HEK293 (cell line): Measurements from ENCODE around the gene TMEM184A.

Experiments used
- CTCF ChIA-PET: fragments of 350-600 bp; formaldehyde crosslinking; extraction: SDS; loops from one replicate; lab custom pipeline; 2021; ENCODE audit warnings: antibody characterized with exemption; lab: Yijun Ruan, JAX
- POLR2A ChIA-PET: fragments of 300-600 bp; formaldehyde crosslinking; extraction: SDS; loops from one replicate; lab custom pipeline; 2020; ENCODE audit warnings: antibody characterized with exemption, inconsistent platforms; lab: Yijun Ruan, JAX
- H3K27ac ChIP-seq: fragments of 200-500 bp; sonication (Bioruptor generic); 2 replicates; pipeline ENCODE4 v1.5.1; 2014; ENCODE audit warnings: low read depth, low read length, control low read depth, inconsistent platforms; ENCODE audit errors: extremely low read depth
- H3K36me3 ChIP-seq, 2 experiments: fragments of 200-500 bp in 1 of 2; sonication (Bioruptor generic) in 1 of 2; 1 replicate in 1 of 2; 2 replicates in 1 of 2; pipeline ENCODE4 v1.5.1; 2014 to 2017; ENCODE audit warnings: inconsistent platforms in 2 of 2, low read length in 2 of 2; ENCODE audit not compliant: control insufficient read depth in 2 of 2, insufficient read depth in 1 of 2
- H3K4me1 ChIP-seq: fragments of 200-500 bp; sonication (Bioruptor generic); 2 replicates; pipeline ENCODE4 v1.5.1; 2014; ENCODE audit warnings: mild to moderate bottlenecking, low read length, inconsistent platforms; ENCODE audit not compliant: control insufficient read depth, insufficient read depth
- H3K4me3 ChIP-seq: 2 replicates; pipeline ENCODE4 v1.5.1; 2011; ENCODE audit warnings: low read depth, mild to moderate bottlenecking, control low read depth, low read length, moderate library complexity
- H3K9me3 ChIP-seq: fragments of 200-500 bp; sonication (Bioruptor generic); 2 replicates; pipeline ENCODE4 v1.5.1; 2014; ENCODE audit warnings: low read depth, low read length, inconsistent platforms; ENCODE audit not compliant: control insufficient read depth, insufficient read depth
- GLIS1 ChIP-seq: fragments of 450-650 bp; formaldehyde crosslinking; IDR thresholded peaks from 2 replicates; pipeline ENCODE4 v1.5.1; 2016; ENCODE audit warnings: missing biosample characterization, missing genetic modification characterization
- SP2 ChIP-seq: fragments of 450-650 bp; formaldehyde crosslinking; IDR thresholded peaks from 2 replicates; pipeline ENCODE4 v1.5.1; 2016; ENCODE audit warnings: missing biosample characterization, missing genetic modification characterization
- ZBTB8A ChIP-seq: fragments of 450-650 bp; formaldehyde crosslinking; IDR thresholded peaks from 2 replicates; pipeline ENCODE4 v1.5.1; 2016; ENCODE audit warnings: missing biosample characterization, missing genetic modification characterization
- ZNF121 ChIP-seq: fragments of 450-650 bp; formaldehyde crosslinking; IDR thresholded peaks from 2 replicates; pipeline ENCODE4 v1.5.1; 2016; ENCODE audit warnings: missing biosample characterization, missing genetic modification characterization
- ZNF155 ChIP-seq: fragments of 450-650 bp; formaldehyde crosslinking; IDR thresholded peaks from 2 replicates; pipeline ENCODE4 v1.5.1; 2016; ENCODE audit warnings: missing biosample characterization, missing genetic modification characterization
- ZNF394 ChIP-seq: fragments of 450-650 bp; formaldehyde crosslinking; IDR thresholded peaks from 2 replicates; pipeline ENCODE4 v1.5.1; 2016; ENCODE audit warnings: missing biosample characterization, missing genetic modification characterization, mild to moderate bottlenecking, moderate library complexity, borderline replicate concordance
- ZNF449 ChIP-seq: fragments of 450-650 bp; formaldehyde crosslinking; IDR thresholded peaks from 2 replicates; pipeline ENCODE4 v1.5.1; 2017; ENCODE audit warnings: missing biosample characterization, mild to moderate bottlenecking, missing genetic modification characterization, moderate library complexity
- ZNF571 ChIP-seq: fragments of 450-650 bp; formaldehyde crosslinking; IDR thresholded peaks from 2 replicates; pipeline ENCODE4 v1.5.0; 2017; ENCODE audit warnings: missing biosample characterization, missing genetic modification characterization
- TF ChIP-seq, protein P1 (sequence below): fragments of 450-650 bp; formaldehyde crosslinking; IDR thresholded peaks from 2 replicates; pipeline ENCODE4 v1.5.1; 2016; ENCODE audit warnings: missing biosample characterization, missing genetic modification characterization
- TF ChIP-seq, protein P2 (sequence below): fragments of 450-650 bp; formaldehyde crosslinking; conservative IDR thresholded peaks from 2 replicates; pipeline ENCODE4 v1.5.1; 2016; ENCODE audit warnings: low read depth, missing biosample characterization, missing genetic modification characterization
- TF ChIP-seq, protein P3 (sequence below): fragments of 450-650 bp; formaldehyde crosslinking; IDR thresholded peaks from 2 replicates; pipeline ENCODE4 v1.5.1; 2016; ENCODE audit warnings: missing biosample characterization, missing genetic modification characterization

TMEM184A gene

GRCh38 chr7:1514995-1515401, 41.0 kb downstream of the TMEM184A start:
- Histone ChIP-seq H3K27ac (no peak overlapping the region), H3K4me3 (no peak overlapping the region), H3K36me3 (no peaks in the 10 kb centered on the region), H3K9me3 (no peaks in the 10 kb centered on the region), H3K4me1 (no peaks in the 10 kb centered on the region)
- TF ChIP-seq, protein P1, sequence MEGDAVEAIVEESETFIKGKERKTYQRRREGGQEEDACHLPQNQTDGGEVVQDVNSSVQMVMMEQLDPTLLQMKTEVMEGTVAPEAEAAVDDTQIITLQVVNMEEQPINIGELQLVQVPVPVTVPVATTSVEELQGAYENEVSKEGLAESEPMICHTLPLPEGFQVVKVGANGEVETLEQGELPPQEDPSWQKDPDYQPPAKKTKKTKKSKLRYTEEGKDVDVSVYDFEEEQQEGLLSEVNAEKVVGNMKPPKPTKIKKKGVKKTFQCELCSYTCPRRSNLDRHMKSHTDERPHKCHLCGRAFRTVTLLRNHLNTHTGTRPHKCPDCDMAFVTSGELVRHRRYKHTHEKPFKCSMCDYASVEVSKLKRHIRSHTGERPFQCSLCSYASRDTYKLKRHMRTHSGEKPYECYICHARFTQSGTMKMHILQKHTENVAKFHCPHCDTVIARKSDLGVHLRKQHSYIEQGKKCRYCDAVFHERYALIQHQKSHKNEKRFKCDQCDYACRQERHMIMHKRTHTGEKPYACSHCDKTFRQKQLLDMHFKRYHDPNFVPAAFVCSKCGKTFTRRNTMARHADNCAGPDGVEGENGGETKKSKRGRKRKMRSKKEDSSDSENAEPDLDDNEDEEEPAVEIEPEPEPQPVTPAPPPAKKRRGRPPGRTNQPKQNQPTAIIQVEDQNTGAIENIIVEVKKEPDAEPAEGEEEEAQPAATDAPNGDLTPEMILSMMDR (tag by site-specific recombination) = no peak
- TF ChIP-seq ZNF571 (no peak), ZNF121 (tag by site-specific recombination) (peak; percentile 75), ZNF449 (no peak), ZNF394 (tag by site-specific recombination) (peak; percentile 18; the same call in 1 of the 2 replicates)
- TF ChIP-seq, protein P2, sequence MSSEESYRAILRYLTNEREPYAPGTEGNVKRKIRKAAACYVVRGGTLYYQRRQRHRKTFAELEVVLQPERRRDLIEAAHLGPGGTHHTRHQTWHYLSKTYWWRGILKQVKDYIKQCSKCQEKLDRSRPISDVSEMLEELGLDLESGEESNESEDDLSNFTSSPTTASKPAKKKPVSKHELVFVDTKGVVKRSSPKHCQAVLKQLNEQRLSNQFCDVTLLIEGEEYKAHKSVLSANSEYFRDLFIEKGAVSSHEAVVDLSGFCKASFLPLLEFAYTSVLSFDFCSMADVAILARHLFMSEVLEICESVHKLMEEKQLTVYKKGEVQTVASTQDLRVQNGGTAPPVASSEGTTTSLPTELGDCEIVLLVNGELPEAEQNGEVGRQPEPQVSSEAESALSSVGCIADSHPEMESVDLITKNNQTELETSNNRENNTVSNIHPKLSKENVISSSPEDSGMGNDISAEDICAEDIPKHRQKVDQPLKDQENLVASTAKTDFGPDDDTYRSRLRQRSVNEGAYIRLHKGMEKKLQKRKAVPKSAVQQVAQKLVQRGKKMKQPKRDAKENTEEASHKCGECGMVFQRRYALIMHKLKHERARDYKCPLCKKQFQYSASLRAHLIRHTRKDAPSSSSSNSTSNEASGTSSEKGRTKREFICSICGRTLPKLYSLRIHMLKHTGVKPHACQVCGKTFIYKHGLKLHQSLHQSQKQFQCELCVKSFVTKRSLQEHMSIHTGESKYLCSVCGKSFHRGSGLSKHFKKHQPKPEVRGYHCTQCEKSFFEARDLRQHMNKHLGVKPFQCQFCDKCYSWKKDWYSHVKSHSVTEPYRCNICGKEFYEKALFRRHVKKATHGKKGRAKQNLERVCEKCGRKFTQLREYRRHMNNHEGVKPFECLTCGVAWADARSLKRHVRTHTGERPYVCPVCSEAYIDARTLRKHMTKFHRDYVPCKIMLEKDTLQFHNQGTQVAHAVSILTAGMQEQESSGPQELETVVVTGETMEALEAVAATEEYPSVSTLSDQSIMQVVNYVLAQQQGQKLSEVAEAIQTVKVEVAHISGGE (tag by site-specific recombination) = no peak
- ChIA-PET POLR2A (interaction anchor here (1.9 kb wide), 1 partner anchor 19 kb away, joined by 10 read pairs; no protein-coding TSS in a partner anchor), CTCF (no interaction called here)

DNA sequence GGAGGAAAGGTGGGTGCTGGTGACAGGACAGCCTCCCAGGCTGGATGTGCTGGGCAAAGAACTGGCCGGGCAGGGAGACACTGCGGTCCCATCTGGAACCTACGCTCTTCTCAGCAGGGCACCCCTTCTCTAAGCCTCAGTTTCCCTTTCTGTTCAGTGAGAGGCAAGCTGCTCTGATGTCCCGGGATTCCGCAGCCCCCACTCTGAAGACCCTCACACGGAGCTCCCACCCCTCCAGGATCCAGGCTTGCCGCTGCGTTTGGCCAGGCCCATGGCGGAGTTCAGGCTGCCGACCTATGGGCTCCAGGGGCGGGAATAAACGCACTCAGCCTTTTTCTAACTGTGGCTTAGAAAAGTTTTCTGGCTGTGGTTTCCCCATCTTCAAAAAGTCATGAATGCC, 41.6 kb downstream of the TMEM184A start:
- Histone ChIP-seq H3K36me3 (no peaks in the 10 kb centered on the region), H3K4me1 (no peaks in the 10 kb centered on the region), H3K27ac (no peak overlapping the region), H3K9me3 (no peaks in the 10 kb centered on the region), H3K4me3 (no peak overlapping the region)
- ChIA-PET POLR2A (no interaction called here), CTCF (interaction anchor here (0.7 kb wide), 1 partner anchor 44 kb away, joined by 4 read pairs; no protein-coding TSS in a partner anchor)
- TF ChIP-seq SP2 (no peak), GLIS1 (no peak), ZNF155 (tag by site-specific recombination) (no peak)

- H3K36me3 ChIP-seq = no peaks in the 10 kb centered on the region
- POLR2A ChIA-PET = interaction anchor here (0.6 kb wide), 1 partner anchor 636 kb away, joined by 6 read pairs; no protein-coding TSS in a partner anchor
- no peak overlapping the region for H3K4me3 ChIP-seq
- CTCF ChIA-PET = interaction anchor here (0.7 kb wide), 1 partner anchor 45 kb away, joined by 4 read pairs; no protein-coding TSS in a partner anchor
- no peak overlapping the region for H3K27ac ChIP-seq
- no peaks in the 10 kb centered on the region for H3K9me3 ChIP-seq
- H3K4me1 ChIP-seq = no peaks in the 10 kb centered on the region
- TF ChIP-seq ZBTB8A (tag by site-specific recombination) = peak; percentile 14; the same call in 1 of the 2 replicates
- TF ChIP-seq, protein P3, sequence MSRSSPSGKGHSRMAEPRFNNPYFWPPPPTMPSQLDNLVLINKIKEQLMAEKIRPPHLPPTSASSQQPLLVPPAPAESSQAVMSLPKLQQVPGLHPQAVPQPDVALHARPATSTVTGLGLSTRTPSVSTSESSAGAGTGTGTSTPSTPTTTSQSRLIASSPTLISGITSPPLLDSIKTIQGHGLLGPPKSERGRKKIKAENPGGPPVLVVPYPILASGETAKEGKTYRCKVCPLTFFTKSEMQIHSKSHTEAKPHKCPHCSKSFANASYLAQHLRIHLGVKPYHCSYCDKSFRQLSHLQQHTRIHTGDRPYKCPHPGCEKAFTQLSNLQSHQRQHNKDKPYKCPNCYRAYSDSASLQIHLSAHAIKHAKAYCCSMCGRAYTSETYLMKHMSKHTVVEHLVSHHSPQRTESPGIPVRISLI = no peak
Measured at GRCh38 chr7:1513657-1514095, 42.3 kb downstream of the TMEM184A start.
